Panc1 (cell line): ENCODE measurements around the gene MS4A1.

Experiments used
- POLR2AphosphoS5 ChIP-seq: IDR thresholded peaks from 2 replicates; pipeline ENCODE4 v1.6.1; 2012; ENCODE audit warnings: mild to moderate bottlenecking, low read depth, low read length, moderate library complexity
- TCF7L2 ChIP-seq: IDR thresholded peaks from 2 replicates; pipeline ENCODE4 v1.6.1; 2011; ENCODE audit warnings: mild to moderate bottlenecking, low read depth, low read length, inconsistent platforms
- TF ChIP-seq, protein P1 (sequence below): fragments of 450-650 bp; IDR thresholded peaks from 2 replicates; pipeline ENCODE4 v1.5.1; 2017; ENCODE audit warnings: mild to moderate bottlenecking
- TF ChIP-seq, protein P2 (sequence below), 2 experiments: IDR thresholded peaks; 2 replicates each; pipeline ENCODE4 v1.6.1; 2011 to 2012; ENCODE audit warnings: low read depth in 2 of 2, control low read depth in 1 of 2, low read length in 1 of 2, mild to moderate bottlenecking in 1 of 2, moderate library complexity in 1 of 2; ENCODE audit not compliant: insufficient read depth in 1 of 2

DNA sequence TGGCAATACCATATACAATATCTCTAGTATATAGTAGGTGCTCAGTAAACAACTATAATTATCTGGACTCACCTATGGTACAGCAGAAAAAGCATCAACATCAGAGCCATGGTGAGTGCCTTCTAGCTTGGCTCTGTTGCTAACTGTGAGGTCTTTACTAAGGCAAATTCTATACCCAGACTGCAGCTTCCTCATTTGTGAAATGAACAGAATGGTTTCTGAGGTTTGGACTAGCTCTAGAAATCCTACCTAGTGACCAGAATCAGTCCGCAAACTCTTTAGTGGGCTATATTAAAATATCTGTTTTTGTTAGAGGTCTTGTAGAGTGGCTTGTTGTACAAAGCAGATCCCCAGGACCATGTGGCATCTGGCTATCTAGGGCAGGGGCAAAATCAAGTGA is 3.7 kb downstream of the MS4A1 start:
- TF ChIP-seq TCF7L2 (no peak), POLR2AphosphoS5 (no peak)
- TF ChIP-seq, protein P1, sequence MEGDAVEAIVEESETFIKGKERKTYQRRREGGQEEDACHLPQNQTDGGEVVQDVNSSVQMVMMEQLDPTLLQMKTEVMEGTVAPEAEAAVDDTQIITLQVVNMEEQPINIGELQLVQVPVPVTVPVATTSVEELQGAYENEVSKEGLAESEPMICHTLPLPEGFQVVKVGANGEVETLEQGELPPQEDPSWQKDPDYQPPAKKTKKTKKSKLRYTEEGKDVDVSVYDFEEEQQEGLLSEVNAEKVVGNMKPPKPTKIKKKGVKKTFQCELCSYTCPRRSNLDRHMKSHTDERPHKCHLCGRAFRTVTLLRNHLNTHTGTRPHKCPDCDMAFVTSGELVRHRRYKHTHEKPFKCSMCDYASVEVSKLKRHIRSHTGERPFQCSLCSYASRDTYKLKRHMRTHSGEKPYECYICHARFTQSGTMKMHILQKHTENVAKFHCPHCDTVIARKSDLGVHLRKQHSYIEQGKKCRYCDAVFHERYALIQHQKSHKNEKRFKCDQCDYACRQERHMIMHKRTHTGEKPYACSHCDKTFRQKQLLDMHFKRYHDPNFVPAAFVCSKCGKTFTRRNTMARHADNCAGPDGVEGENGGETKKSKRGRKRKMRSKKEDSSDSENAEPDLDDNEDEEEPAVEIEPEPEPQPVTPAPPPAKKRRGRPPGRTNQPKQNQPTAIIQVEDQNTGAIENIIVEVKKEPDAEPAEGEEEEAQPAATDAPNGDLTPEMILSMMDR: no peak
- TF ChIP-seq, protein P2, sequence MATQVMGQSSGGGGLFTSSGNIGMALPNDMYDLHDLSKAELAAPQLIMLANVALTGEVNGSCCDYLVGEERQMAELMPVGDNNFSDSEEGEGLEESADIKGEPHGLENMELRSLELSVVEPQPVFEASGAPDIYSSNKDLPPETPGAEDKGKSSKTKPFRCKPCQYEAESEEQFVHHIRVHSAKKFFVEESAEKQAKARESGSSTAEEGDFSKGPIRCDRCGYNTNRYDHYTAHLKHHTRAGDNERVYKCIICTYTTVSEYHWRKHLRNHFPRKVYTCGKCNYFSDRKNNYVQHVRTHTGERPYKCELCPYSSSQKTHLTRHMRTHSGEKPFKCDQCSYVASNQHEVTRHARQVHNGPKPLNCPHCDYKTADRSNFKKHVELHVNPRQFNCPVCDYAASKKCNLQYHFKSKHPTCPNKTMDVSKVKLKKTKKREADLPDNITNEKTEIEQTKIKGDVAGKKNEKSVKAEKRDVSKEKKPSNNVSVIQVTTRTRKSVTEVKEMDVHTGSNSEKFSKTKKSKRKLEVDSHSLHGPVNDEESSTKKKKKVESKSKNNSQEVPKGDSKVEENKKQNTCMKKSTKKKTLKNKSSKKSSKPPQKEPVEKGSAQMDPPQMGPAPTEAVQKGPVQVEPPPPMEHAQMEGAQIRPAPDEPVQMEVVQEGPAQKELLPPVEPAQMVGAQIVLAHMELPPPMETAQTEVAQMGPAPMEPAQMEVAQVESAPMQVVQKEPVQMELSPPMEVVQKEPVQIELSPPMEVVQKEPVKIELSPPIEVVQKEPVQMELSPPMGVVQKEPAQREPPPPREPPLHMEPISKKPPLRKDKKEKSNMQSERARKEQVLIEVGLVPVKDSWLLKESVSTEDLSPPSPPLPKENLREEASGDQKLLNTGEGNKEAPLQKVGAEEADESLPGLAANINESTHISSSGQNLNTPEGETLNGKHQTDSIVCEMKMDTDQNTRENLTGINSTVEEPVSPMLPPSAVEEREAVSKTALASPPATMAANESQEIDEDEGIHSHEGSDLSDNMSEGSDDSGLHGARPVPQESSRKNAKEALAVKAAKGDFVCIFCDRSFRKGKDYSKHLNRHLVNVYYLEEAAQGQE (IDR thresholded peaks at IDR 0.05; ENCODE audit: insufficient read depth in 1 of 2, low read depth in 2 of 2, low read length in 1 of 2): no peak
